GM19455 (cell line): ENCODE data around the gene FCHSD2.
"Not testable (repeated sequence)": the region's sequence is repeated elsewhere in the genome, so short reads cannot be mapped to it uniquely, and the experiment has no call there.

Experiments
- ATAC-seq: cut with Tn5 transposase; IDR thresholded peaks from one replicate; pipeline ENCODE4 v1.9.1; 2021; ENCODE audit not compliant: unreplicated experiment

The FCHSD2 gene

DNA sequence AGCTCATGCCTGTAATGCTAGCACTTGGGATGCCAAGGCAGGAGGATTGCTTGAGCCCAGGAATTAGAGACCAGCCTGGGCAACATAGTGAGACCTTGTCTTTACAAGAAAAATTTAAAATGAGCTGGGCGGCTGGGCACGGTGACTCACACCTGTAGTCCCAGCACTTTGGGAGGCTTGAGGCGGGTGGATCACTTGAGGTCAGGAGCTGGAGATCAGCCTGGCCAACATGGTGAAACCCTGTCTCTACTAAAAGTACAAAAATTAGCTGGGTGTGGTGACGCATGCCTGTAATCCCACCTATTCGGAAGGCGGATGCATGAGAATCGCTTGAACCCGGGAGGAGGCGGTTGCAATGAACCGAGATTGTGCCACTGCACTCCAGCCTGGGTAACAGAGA is 330.4 kb downstream of the FCHSD2 start:
- not testable (repeated sequence) for ATAC-seq

DNA sequence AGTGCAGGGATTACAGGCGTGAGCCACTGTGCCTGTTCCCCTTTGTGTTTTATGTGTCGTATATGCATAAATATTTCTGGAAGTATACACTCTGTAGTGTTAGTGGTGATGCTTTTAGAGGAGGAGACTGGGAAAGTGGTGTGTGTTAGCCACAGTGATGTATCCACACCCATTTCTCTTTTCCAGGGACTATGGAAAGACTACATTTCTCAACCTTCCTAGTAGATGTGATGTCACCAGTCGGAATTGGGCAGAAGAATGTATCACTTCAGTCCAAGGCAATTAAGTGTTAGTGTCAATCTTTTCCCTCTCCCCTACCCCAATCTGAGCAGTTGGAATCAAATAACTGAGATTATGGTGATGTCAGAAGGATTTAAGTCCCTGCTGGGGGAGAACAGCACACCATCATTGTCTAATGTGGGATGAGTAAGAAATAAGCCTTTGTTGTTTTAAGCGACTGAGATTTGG is 333.8 kb downstream of the FCHSD2 start:
- no peak for ATAC-seq

DNA sequence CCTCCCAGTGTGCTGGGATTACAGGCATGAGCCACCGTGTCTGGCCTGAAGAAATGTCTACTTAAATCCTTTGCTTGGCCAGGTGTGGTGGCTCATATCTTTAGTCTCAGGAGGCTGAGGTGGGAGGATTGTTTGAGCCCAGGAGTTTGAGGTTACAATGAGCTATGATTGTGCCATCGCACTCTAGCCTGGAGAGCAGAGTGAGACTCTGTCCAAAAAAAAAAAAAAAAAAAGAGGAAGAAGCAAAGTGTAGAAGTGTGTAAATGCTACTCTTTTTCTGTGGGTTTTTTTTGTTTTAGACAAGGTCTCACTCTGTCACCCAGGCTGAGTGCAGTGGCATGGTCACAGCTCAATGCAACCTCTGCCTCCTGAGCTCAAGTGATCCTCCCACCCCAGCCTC is 334.3 kb downstream of the FCHSD2 start:
- ATAC-seq, result no peak

DNA sequence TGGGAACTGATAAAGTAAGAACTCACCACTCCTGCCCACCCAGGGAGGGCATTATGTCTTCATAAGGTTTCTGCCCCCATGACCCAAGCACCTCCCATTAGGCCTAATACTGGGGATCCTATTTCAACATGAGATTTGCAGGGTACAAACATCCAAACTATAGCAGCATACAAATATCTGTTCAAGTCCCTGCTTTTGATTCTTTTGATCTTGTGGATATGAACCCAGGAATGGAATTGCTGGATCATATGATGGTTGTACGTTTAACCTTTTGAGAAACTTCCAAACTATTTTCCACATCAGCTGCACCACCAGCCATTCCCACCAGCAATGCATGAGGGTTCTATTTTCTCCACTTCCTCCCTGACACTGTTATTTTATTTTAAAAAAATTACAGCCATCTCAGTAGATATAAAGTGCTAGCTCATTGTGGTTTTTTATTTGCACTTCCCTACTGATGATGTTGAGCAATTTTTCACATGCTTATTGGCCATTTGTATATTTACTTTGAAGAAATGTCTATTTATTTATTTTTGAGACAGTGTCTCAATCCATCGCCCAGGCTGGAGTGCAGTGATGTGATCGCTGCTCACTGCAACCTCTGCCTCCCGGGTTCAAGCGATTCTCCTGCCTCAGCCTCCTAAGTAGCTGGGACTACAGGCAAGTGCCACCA is 335.0 kb downstream of the FCHSD2 start:
- ATAC-seq, result no peak

DNA sequence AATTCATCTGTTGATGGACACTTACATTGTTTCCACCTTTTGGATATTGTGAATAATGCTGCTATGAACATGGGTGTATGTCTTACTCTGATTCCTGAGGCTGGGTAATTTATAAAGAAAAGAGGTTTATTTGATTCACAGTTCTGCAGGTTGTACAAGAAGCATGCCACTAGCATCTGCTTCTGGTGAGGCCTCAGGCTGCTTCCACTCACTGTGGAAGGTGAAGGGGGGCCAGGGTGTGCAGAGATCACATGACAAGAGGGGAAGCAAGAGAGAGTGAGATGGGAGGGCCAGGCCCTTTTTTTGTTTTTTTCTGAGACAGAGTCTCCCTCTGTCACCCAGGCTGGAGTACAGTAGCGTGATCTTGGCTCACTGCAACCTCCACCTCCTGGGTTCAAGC is 335.7 kb downstream of the FCHSD2 start:
- not testable (repeated sequence) for ATAC-seq

DNA sequence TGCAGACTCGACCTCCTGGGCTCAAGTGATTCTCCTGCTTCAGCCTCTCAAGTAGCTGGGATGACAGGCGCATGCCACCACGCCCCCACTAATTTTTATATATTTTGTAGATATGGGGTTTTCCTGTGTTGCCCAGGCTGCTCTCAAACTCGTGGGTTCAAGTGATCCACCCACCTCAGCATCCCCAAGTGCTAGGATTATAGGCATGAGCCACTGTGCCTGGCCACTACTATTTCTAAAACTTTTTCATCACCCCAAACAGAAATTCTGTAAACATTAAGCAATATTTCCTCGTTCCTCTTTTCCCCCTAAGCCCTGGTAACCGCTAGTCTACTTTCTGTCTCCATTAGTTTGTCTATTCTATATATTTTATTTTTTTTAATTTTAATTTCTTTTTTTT is 336.9 kb downstream of the FCHSD2 start:
- no peak for ATAC-seq

DNA sequence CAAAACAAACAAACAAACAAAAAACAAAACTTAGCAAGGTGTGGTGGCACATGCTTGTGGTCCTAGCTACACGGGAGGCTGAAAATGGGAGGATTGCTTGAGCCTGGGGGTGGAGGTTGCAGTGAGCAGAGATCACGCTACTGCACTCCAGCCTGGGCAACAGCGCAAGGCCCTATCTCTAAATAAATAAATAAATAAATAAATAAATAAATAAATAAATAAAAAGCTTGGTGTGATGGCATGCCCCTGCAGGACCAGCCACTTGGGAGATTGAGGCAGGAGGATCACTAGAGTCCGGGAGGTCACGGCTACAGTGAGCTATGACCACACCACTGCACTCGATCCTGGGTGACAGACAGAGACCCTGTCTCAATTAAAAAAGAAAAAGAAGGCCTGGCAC is 339.3 kb downstream of the FCHSD2 start:
- ATAC-seq, result no peak

DNA sequence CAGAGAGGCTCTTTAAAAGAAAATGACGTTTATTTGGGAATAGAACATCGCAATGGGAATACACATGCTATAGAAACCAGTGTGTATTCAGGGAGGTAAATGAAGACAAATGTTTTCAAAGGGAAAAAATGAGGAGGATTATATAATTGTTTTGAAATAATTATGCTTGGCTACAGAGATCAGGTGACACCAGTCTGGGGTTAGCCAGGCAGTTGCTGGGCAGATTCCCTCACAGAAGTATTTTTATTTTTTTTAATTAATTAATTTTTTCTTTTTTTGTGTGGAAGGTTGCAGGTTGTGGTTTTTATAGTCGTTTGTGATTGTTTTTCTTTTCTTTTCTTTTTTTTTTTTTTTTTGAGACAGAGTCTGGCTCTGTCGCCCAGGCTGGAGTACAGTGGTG is 342.7 kb downstream of the FCHSD2 start:
- no peak for ATAC-seq

DNA sequence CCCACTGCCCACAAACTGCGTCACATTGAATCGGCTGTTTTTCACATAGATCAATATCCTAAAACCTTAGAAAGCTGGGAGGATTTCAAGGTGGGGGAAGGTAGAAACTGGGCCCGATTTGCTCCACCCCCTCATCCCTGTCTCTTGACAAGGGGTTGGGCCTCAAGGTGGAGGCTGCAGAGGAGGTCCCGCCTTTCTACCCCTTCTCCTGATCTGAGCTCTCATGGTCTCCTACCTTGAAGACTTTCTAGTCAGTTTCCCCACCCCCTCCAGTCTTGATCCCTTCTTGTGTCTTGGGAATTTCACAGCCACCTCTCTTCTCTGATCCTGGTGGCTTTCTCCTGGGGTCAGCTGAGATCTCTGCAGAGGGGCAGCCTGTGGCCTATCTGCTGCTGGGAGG is 343.8 kb downstream of the FCHSD2 start:
- no peak for ATAC-seq

DNA sequence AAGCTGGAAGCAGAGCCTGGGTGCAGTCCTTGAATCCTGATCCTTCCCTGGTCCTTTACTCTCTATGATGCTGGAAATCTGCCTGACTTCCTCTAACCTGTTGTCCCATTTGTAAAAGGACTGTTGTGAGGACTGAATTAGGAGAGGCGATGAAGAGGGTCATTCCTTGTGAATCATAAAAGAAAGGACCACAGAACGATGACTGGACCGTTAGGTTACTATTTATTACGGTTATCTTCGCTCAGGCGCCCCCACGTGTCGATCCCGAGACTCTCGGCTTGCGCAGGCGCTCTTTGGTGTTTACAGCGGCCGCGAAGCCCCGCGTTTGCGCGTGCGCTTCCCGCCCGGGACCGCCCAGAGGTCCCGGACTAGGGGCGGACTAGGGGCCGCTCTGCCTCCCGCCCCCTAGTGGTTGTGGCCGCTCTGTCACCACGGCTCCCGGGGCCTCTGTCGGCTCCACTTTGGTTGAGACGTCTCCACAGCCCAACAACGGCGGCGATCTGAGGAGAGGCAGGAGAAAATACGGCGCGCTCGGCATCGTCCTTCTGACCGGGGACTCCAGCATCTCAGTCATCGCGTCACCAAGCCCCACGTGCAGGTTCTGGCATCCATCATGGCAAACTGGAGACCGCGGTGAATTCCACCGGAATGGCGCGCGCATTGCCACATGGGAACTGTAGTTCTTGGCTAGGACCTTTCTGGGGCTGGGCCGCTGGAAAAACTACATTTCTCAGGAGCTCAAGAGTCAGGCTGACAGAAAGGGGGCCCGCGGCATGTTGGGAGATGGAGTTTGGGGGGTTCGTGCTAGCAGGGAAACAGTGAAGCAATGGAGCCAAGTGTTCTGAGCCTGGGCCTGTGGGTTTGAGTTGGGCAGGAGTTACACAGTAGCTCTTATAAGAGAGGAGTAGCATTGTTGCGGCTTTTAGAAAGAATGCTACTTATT is 348.4 kb downstream of the FCHSD2 start, which contains the start of gene STARD10:
TSS of gene STARD10 (minus strand) at position 623 of the 943 bp plus-strand sequence. CDS start 12,866 bp downstream, outside the sequence.
- peak; percentile 80 for ATAC-seq

DNA sequence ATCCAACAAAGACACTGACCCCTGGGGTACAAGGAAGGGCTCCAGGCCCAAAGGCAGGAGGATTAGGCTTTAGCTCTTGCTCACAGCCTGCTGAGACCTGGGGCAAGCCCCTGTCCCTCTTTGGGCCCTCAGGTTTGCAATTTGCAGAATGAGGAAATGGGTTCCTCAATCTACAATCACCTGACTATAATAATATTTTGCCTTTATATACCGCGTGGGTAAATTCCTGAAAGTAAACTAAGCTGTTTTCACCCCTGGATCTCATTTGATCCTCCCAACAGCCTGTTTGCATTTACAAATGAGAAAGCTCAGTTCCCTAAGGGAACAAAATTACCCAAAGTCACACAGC is 349.1 kb downstream of the FCHSD2 start:
- ATAC-seq, result no peak

DNA sequence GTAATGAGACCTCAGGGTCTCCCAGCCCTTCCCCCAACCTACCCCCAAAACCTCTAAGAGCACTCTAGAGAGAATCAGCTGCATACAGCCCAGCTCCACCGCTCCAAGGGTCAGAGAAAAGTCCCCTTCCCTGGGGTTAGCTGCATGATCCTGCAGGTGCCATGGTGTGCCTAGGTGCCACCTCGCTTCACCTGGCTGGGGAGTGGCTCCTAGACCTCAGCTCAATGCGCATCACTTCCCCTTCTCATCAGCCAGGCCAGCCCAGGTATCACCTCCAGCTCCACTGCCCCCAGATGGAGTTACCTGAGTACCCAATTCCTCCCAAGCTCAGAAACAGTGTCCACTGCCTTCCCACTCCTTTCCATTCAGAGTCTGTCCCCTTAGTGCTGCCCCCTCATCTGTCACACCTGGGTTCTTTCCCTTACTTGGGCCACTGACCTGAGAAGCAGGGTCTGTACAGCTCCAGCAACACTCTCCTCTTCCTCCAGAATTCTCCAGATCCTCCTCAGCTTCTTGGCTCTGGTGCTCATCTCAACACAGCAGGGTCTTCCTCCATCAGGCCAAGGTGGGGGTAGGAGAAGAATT is 349.6 kb downstream of the FCHSD2 start:
- ATAC-seq, result no peak

DNA sequence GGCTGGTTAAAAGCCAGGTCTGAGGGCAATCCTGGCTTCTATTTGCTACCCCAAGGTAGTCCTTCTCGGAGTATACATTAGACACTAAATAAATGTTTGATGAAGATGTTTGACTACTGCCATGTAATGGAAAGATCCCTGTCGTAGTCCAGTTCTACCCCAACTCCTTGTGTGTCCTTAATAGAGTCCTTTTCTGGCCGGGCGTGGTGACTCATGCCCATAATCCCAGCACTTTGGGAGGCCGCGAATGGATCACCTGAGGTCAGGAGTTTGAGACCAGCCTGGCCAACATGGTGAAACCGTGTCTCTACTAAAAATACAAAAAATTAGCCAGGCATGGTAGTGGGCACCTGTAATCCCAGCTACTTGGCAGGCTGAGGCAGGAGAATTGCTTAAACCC is 350.9 kb downstream of the FCHSD2 start:
- ATAC-seq, result not testable (repeated sequence)

DNA sequence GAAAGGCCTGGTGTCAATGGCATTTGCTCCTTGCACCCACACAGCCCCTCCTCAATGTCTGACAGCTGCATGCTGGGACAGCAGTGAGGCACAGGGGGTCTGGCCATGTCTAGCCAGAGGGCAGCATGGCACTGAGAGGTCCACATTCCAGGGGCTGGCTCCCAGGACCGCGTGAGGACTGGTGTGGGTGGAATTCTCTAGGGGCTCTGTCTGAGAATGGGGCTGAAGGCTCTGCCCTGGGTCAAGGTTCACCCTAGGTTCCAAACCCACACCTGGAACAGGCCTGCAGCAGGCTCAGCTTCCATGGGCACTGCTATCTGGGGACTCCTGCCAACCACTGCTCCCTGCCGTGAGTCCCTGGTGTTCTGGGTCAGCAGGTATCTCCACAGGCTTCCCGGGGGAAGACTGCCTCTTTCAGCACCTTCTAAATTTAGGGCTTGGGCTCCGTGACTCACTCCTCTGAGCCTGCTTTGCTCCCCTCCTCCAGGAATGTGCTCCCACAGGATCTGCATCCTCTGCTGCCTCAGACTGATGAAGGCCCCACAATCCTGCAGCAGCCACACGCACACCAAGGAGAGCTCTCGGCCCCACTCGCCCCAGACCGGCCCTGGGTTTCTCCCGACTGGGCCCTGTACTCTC is 352.5 kb downstream of the FCHSD2 start:
- no peak for ATAC-seq

DNA sequence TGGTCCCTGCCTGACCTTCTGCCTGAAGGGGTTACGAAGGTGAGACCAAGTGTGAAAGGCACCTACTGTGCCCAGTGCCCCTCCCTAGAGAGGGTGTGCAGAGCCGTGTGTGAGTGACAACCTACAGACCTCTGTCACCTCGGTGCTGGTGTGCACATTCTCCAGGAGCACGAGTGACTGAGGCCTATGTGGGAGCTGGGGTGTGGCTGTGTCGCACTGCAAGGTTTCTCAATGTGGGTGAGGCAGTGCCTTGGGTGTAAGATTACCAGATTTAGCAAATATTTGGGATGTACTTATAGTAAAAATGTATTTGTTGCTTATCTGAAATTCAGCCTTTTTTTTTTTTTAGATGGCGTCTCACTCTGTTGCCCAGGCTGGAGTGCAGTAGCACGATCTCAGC is 353.9 kb downstream of the FCHSD2 start:
- ATAC-seq, result no peak

DNA sequence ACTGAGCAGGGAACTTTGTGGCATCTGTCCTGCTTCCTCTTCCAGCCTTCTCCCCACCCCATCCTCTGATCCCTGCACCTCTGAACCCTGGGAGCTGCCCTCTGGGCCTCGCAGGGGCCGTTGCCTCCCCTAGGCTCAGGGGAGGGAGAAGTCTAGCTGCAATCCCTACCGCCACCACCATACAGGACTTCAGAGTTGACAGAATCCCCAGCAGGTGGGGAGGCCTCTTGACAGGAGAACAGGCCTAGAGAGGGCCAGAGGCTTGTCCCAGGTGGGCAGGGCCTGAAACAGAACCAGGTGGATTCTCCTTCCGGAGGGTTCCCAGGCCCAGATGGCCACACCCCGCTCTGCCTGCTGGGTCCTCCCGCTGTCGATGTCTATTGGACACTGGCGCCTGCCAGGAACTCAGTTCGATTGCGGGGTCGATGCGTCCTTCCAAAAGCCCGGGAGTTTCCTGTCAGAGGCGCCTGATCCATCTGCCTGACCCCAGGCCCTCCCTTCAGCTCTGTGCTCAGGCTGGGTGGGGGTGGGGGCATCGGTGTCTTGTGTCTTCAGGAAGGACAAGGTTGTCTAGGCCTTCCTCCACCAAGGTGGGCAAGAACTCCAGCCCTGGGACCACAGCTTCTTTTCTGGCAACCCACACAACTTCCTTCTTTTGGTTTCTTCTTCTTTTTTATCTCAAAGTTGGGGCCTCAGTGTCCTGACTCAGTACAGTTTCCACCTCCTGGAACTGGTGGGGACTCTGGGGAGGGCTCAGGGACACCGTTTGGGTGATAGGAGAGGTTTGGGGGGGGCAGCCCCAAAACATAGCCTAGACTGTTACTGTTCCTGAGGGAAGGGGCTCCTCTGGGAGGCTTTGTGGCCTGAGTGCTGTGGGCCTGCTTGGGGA is 354.7 kb downstream of the FCHSD2 start:
- no peak for ATAC-seq
